GM19452 (cell line): ENCODE data around the gene PAX5.

Source experiments
- ATAC-seq: cut with Tn5 transposase; IDR thresholded peaks from one replicate; pipeline ENCODE4 v1.9.1; 2021; ENCODE audit not compliant: unreplicated experiment

The PAX5 gene

GRCh38 chr9:36988848-36989247, 45.2 kb downstream of the PAX5 start:
- ATAC-seq: no peak

GRCh38 chr9:36987891-36988290, 46.2 kb downstream of the PAX5 start:
- ATAC-seq: no peak

- no peak for ATAC-seq
Measured at GRCh38 chr9:36987409-36987808, 46.7 kb downstream of the PAX5 start.

GRCh38 chr9:36986468-36987408, 47.3 kb downstream of the PAX5 start:
- no peak for ATAC-seq

GRCh38 chr9:36985769-36986467, 48.1 kb downstream of the PAX5 start:
- ATAC-seq: no peak

- no peak for ATAC-seq
Measured at GRCh38 chr9:36985061-36985768, 48.9 kb downstream of the PAX5 start.

DNA sequence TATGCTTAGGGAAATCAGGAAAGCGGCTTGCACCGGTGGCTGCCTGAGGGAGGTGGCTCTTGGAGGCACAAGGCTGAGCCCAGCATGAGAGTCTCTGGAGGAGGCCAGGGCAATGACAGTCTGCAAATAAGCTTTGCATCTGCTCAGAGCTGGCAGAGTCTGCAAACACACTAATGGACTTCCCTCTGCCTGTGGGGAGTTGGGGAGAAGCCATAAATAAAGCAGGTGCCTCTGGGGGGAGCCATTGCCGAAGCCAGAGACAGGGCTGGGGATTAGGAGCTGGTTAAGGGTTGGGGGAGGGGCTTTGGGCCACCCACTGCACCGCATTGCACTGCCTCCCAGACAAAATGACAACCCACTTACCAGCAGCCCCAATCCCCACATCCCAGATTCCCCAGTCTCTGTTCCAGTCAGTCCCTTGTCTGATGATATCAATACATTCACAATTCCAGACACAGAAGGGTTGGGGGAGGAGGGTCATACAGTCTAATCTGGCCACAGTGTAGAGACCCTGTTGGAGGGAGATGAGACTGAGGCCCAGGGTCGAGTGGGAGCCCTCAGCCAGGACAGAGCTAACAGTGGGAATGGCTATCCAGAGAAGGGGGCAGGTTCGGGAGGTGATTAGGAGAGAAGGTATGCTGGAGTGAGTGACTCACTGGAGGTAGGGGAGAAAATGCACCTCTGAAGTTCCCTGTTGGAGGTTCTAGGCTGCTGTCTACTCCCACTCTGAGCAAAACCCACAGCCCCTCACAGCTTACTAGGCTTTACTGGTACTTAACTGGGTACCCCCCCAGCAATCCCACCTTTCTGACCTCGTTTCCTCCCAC, 53.7 kb downstream of the PAX5 start:
- no peak for ATAC-seq

GRCh38 chr9:36976371-36977030, 57.6 kb downstream of the PAX5 start:
- no peak for ATAC-seq

DNA sequence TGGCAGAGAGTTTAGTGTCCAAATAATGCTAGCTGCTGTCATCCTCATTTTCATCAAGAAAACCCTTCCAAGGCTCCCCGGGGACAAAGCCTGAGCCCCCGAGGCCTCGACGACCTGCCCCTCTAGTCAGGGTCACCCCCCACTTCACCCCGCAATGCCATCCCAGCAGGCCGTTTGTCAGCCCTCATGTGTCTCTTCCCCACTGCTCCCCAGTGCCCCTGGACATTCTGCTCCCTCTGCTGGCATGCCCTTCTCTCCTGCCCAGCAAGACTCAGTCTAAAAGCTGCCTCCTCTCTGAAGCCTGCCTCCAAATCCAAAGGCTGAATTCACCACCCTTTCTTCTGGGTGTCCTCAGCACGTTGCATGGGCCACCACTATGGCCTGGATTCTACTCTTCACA, 59.3 kb downstream of the PAX5 start:
- ATAC-seq: no peak

DNA sequence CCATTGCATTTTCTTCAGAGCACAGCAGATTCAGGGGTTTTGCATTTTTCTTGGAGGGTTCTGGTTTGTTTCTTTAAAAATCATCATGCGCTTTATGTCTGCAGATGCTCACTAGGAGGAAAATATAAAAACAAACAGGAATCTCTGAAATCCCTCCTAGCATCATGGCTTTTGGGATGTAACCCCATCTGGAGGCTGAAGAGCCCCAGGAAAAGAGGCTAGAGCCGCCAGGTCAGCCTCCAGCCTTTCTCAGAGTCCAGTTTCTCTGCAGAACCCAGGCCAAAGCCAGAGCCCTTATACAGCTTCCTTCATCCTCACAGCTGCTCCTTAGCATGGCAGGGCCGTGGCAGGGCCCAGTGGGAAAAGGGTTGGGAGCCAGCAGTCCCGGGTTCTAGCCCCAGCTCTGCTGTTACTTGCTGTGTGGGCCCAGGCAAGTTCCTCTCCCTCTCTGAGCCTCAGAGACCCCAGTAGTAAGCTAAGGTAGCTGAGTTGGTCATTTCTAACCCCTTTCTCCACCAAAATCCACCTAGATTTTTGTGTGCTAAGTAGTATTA, 62.1 kb downstream of the PAX5 start:
- ATAC-seq: no peak

- ATAC-seq: no peak
Measured at GRCh38 chr9:36970007-36970888, 63.8 kb downstream of the PAX5 start.

DNA sequence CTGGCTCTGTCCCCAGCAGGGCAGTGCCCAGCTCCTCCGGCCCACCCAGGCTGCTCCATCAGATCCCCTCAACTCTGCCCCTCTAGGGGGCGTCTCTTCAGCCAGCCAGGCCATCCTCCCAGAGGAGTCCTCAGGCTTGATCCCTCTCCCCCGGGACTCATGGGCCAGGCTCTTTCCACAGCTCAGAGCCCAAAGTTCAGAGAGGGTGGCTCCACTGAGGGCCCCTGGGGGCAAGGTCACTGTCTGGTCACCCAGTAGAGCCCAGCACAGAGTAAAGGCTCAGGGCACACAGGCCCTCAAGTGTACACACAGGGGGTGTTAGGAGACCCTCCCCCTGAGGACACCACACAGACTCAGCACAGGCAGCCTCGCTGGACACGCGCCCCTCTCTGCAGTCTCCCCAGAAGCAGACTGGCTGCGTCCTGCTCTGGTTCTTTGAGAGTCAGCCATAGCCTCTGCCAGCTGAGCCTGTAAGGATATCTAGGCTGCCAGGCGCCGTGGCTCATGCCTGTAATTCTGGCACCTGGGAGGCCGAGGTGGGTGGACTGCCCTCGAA, 64.8 kb downstream of the PAX5 start:
- ATAC-seq: no peak

DNA sequence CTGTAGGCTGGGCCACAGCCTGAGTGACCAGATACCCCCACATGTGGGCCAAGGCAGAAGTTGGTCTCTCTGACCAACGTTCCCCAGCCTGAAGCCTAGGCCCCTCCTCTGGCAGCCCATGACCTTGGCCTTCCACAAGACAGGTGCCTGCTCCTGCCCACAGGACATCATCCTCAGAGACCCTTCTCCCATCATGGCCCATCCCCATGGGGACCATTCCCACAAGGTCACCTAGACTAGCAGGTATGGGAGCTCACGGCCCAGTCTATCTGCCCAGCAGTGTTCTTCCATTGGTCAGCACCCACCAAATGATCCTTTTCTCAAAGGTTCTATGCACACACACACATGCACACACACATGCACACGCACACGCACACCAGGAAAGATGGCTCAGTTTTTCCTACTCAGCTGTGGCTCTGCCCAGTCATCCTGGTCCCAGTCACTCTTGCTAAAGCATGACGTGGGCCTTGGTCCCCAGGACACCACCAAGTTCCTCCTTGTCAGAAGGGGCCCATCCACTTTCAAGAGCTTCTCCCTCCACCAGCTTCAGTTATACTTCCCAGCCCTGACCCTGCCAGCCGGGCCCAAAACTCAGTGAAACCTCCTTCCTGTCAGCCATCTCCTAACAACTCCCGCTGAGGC, 65.4 kb downstream of the PAX5 start:
- no peak for ATAC-seq

- no peak for ATAC-seq
Measured at GRCh38 chr9:36967997-36968396, 66.1 kb downstream of the PAX5 start.

GRCh38 chr9:36966371-36967097, 67.5 kb downstream of the PAX5 start:
- ATAC-seq: no peak

- ATAC-seq: no peak
Measured at GRCh38 chr9:36964791-36965190, 69.3 kb downstream of the PAX5 start.

DNA sequence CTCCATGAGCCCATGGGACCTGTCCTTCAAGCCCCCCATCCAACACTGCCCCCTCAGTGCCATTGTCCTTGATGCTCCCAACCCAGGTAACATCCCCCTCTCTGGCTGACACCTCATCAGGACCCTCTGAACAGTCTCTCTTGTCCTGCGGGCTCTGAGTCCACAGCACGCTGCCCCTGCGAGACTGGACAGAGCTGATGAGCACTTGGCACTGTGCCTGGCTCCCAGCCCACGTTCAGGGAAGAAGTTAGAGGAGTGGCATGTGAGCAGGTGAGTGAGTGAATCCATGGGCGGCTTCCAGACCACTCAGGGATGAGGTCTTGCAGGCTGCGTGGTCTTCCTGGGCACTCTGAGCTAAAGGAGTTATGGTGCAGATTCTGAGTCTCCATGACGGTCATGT, 70.7 kb downstream of the PAX5 start:
- no peak for ATAC-seq
